HG03378 (cell line): ENCODE measurements around the gene BUD31.
"Not testable (repeated sequence)": the region's sequence is repeated elsewhere in the genome, so short reads cannot be mapped to it uniquely, and the experiment has no call there.

Experiments used
- ATAC-seq: cut with Tn5 transposase; IDR thresholded peaks from one replicate; pipeline ENCODE4 v1.9.1; 2021; ENCODE audit warnings: mild to moderate bottlenecking, moderate library complexity; ENCODE audit not compliant: unreplicated experiment

The BUD31 gene

GRCh38 chr7:99397297-99397983, 11.3 kb upstream of the BUD31 start:
- no peak for ATAC-seq

DNA sequence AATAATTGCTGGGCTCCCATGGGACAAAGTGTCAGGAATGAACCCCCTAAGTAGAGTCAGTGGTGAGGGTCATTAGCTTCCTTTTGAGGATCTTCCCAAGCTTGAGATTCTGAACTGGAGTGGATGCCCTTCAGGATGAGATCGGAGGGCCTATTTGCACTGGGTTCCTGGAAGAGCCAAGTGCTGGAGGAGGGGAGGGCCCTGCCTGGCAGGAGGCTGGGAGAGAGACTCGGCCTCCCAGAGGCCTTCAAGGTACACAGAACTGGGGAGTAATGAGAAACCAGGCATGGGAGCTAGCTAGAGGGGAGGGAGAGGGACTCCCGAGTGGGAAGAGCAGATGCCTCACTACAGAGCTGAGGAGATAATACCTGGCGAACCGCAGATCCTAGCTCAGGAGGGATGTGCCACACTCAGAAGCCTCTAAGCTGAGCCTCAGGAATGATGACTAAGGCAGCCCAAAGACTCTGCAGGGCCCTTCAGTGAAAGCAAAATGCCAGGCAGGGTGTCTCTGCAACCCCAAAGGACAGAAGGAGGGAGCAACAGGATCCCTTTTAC, 9.8 kb upstream of the BUD31 start:
- ATAC-seq: no peak

DNA sequence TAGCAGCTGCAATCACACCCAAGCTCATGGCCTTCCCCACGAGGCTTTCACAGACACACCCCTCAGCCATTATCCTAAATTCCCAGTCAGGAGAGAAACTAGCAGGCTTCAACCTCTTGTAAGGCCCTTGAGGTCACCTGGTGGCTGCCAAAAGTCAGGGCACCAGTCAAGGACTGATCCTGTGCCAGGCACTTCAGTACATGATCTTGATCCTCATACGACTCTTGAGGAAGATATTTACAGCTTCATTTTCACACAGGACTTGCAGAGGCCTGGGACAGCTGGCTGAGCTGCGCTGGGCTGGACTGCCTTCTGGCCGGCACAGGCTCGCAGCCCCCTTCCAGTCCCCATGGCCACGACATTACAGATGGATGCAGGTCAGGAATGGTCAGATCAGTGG, 9.2 kb upstream of the BUD31 start:
- no peak for ATAC-seq

- no peak for ATAC-seq
Measured at GRCh38 chr7:99402854-99403253, 5.9 kb upstream of the BUD31 start.

- no peak for ATAC-seq
Measured at GRCh38 chr7:99403764-99404163, 5.0 kb upstream of the BUD31 start.

- no peak for ATAC-seq
Measured at GRCh38 chr7:99404235-99404976, 4.4 kb upstream of the BUD31 start.

DNA sequence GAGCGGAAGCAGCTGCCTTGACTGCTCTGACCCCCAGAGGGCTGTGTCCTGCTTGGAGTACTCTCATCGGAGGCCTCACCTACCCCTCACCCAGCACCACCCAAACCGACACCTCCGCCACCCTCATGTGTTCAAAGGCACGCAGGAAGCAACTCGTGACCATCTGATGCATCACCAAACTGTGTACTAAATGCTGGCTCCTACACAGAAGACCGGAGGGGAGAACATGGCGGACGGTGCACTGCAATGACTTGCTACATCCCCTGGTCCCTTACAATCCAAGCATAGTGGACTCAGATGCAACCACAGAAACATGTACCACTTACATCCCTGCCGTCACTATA, 3.8 kb upstream of the BUD31 start:
- no peak for ATAC-seq

- ATAC-seq: no peak
Measured at GRCh38 chr7:99406557-99406956, 2.2 kb upstream of the BUD31 start.

DNA sequence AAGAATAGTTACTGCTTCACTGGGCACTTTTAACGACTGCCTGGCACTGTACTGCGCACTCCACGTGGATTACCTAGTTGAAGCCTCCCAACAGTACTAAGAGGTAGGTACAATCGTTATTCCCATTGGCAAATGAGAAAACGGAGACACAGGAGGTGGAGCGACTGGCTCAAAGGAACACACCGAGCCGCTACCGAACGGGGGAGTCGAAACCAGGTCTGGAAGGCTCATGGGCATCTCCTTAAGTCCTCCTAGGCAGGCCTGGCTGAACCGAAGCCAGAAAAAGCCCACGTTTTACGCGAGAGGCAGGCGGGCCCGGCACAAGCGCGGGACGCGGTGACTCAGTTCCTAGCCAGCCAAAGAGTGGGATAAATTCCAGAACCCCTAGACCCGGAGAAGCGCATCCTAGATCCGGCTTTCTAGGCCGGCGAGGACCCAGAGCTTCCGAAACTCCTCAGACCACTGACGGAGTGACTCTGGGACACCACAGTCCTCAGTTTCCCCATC, 844 bp upstream of the BUD31 start:
- ATAC-seq: no peak

DNA sequence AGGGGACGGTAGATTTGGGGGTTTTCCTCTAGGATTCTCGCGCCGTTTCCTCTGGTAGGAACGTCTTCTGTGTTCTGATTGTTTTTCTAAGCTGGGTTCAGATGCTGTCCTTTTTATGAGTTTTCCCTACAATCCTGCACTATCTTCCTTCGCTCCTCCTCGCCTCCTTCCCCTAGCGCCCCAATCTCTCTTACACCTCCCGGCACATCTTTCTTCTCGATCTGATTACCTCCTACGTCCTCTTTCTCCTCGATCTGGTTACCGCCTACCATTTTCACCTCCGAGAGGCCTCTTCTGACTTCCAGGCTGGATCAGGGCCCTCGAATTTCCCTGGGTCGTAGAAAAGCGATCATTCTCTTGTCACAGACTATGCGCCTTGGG, 413 bp downstream of the BUD31 start:
- ATAC-seq: peak; percentile 14

GRCh38 chr7:99409806-99410205, 1.0 kb downstream of the BUD31 start:
- ATAC-seq: no peak

DNA sequence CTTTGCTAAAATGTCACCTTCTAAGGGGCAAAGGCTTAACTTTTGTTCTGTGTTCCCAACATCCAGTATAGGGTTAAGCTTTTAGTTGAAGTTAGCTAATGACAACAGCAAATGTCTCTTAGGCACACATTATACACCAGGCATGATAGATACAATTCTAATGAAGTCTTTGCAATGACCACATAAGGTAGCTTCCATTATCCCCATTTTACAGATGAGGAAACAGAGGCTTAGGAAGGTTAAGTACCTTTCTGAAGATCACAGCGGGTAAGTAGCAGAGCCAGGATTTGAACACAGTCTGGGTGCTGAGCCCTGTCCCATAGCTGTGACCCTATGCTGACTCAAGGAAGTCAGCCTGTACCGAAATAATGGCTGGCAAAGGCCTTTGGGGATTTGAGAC, 1.9 kb downstream of the BUD31 start:
- no peak for ATAC-seq

DNA sequence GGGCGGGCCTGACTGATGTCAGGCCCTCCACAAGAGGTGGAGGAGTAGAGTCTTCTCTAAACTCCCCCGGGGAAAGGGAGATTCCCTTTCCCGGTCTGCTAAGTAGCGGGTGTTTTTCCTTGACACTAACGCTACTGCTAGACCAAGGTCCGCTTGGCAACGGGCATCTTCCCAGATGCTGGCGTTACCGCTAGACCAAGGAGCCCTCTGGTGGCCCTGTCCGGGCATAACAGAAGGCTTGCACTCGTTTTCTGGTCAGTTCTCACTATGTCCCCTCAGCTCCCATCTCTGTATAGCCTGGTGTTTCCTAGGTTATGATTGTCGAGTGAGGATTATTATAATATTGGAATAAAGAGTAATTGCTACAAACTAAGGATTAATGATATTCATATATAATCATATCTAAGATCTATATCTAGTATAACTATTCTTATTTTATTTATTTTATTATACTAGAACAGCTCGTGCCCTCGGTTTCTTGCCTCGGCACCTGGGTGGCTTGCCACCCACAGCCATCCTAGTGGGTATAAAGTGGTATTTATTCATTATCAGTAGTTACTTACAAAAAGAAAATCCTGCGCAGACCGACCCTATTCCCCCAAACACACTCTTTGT, 6.9 kb downstream of the BUD31 start:
- not testable (repeated sequence) for ATAC-seq

- no peak for ATAC-seq
Measured at GRCh38 chr7:99418260-99418659, 9.5 kb downstream of the BUD31 start.

- no peak for ATAC-seq
Measured at GRCh38 chr7:99419323-99420021, 10.7 kb downstream of the BUD31 start.

DNA sequence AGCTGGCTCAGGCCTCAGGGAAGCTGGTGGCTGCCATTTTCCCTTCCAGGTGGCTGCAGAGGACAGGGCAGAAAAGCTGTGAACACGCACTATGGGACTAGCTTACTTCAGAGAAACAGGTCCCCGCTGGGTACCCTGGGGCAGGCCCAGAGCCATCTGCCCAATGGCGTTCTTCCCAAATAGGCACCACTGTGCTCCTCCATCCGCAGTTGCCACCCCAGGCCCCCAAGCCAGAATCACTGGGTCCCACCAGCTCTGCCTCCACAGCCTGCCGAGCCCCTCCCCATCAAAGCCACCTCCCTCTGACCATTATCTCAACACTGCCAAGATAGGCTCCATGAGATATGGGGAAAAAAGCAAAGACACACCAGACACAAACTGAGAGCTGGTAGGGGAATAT, 11.4 kb downstream of the BUD31 start:
- ATAC-seq: no peak

GRCh38 chr7:99420986-99421385, 12.2 kb downstream of the BUD31 start:
- no peak for ATAC-seq

DNA sequence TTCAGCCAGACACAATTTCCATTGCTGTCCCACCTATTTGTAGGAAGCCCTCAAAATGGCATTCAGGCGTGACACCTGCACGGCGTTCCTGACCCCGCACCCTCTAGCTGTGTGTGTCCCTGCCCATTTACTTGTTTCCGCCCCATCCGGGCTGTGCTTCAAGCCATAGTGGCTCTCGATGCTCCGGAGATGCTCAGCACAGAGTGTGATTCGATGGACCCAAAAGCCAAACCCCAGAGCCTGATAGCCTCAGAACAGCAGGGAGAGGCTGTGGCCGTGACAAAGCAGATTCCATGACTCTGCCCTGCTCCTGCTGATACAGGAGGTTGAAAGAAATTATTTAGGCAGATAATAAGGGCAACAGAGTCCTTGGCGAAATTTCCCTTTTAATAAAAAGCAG, 13.4 kb downstream of the BUD31 start:
- no peak for ATAC-seq

DNA sequence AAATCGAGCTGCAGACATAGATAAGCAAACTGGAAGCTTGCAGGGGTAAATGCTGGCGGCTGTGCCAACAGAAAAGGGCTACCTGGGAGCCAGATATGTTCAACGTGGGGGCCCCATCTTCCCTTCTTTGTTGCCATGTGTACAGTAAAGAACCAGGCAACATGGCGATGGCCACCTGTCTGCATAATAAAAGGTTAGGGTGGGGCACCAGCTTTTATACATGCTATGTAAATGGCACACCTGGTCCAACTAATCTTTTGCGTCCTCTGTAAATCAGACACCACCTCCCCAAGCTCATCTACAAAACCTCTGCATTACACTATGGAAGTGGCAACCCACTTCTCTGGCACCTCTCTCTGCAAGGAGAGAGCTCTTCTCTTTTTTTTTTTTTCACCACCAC, 13.9 kb downstream of the BUD31 start:
- ATAC-seq: no peak

GRCh38 chr7:99424932-99425730, 16.4 kb downstream of the BUD31 start:
- ATAC-seq: no peak
